Neutrophil (primary cell): Measurements from ENCODE around the gene FAM118A.
A peak's percentile ranks its signal among the peaks of the same experiment; 100 is the strongest.

Experiments
- H3K27ac ChIP-seq: fragments of 200-600 bp; sonication (generic); 2 replicates; pipeline ENCODE4 v1.5.1; 2016; ENCODE audit warnings: mild to moderate bottlenecking, moderate library complexity
- H3K27me3 ChIP-seq: fragments of 200-600 bp; sonication (generic); 2 replicates; pipeline ENCODE4 v1.6.0; 2016; ENCODE audit warnings: mild to moderate bottlenecking
- H3K36me3 ChIP-seq: fragments of 200-600 bp; sonication (generic); 2 replicates; pipeline ENCODE4 v1.5.1; 2017
- H3K4me1 ChIP-seq, 2 experiments: fragments of 200-600 bp in 1 of 2; sonication (generic) in 1 of 2; 1 replicate in 1 of 2; 2 replicates in 1 of 2; pipeline versions ENCODE4 v1.5.1 to v1.6.1; 2013 to 2016; ENCODE audit warnings: low read depth in 1 of 2, low read length in 1 of 2, mild to moderate bottlenecking in 1 of 2, moderate library complexity in 1 of 2; ENCODE audit not compliant: control insufficient read depth in 1 of 2, insufficient read depth in 1 of 2
- H3K4me3 ChIP-seq, 2 experiments: fragments of 200-600 bp in 1 of 2; sonication (generic) in 1 of 2; 1 replicate in 1 of 2; 2 replicates in 1 of 2; pipeline ENCODE4 v1.5.1; 2013 to 2016; ENCODE audit warnings: low read depth in 1 of 2, low read length in 1 of 2, mild to moderate bottlenecking in 1 of 2, moderate library complexity in 1 of 2
- H3K9me3 ChIP-seq: fragments of 200-600 bp; sonication (generic); 2 replicates; pipeline ENCODE4 v1.5.1; 2016
- TF ChIP-seq, protein P1 (sequence below): fragments of 200-600 bp; sonication (generic); IDR thresholded peaks from 2 replicates; pipeline ENCODE4 v1.5.1; 2016; ENCODE audit warnings: antibody characterized with exemption

FAM118A gene

DNA sequence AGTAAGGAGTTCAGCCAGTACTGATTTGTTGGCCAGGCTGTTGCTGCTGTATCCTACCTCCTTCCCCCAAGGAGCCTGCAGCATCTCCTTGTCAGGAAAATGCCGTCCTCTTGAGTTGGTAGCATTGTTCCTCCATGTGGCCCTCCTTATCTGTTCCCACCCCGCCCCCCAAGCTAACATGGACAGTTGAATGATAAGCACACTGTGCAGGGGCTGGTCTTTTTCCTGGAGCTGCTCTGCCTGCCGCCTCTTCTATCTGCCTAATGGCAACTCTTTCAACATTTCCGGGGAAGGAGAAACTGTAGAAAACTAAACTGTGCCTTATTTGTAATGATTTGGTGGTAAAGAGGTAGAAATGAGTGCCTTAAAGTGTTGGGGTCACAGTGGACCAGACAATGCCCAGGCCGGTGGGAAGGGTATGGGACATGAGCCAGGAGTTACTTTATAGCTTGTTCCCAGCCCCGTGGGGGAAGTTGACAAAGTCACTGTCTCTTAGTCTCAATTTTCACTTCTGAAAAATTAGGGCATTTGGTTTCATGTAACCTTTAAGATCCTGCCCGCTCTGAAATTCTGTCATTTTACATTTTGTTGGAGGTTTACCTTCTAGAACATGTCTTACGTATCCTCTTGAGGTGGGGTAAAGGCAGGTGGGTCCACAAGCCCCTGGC, 4.5 kb downstream of the FAM118A start:
- Histone ChIP-seq H3K4me3 (no peak overlapping the region), H3K36me3 (no peaks in the 10 kb centered on the region), H3K27me3 (no peaks in the 10 kb centered on the region), H3K27ac (peak overlapping the region; percentile 36), H3K9me3 (no peaks in the 10 kb centered on the region), H3K4me1 (peaks cover 34 to 57% of the 10 kb centered on the region in 2 experiments)
- TF ChIP-seq, protein P1, sequence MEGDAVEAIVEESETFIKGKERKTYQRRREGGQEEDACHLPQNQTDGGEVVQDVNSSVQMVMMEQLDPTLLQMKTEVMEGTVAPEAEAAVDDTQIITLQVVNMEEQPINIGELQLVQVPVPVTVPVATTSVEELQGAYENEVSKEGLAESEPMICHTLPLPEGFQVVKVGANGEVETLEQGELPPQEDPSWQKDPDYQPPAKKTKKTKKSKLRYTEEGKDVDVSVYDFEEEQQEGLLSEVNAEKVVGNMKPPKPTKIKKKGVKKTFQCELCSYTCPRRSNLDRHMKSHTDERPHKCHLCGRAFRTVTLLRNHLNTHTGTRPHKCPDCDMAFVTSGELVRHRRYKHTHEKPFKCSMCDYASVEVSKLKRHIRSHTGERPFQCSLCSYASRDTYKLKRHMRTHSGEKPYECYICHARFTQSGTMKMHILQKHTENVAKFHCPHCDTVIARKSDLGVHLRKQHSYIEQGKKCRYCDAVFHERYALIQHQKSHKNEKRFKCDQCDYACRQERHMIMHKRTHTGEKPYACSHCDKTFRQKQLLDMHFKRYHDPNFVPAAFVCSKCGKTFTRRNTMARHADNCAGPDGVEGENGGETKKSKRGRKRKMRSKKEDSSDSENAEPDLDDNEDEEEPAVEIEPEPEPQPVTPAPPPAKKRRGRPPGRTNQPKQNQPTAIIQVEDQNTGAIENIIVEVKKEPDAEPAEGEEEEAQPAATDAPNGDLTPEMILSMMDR: no peak

DNA sequence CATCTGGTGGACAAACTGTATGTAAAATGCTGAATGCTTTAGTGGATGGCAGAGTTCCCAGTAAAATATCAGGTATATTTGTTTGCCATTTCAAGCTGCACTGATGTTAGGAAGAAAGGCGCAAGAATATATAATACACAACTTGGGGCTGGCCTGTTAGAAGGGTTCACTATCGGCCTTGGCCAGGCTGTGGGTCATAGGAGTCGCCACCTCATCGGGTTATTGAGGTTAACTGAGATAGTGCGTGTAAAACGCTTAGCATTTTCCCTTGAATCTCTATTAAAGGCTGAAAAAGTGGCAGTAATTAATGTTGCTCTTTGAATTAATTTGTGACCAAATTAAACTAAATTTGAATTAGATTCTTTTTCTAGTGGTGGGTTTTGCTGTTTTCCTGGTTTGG, 5.1 kb downstream of the FAM118A start:
- Histone ChIP-seq H3K27ac (peak overlapping the region; percentile 36), H3K27me3 (no peaks in the 10 kb centered on the region), H3K9me3 (no peaks in the 10 kb centered on the region), H3K36me3 (no peaks in the 10 kb centered on the region), H3K4me1 (peaks cover 37 to 57% of the 10 kb centered on the region in 2 experiments), H3K4me3 (no peak overlapping the region)
- TF ChIP-seq, protein P1: no peak

DNA sequence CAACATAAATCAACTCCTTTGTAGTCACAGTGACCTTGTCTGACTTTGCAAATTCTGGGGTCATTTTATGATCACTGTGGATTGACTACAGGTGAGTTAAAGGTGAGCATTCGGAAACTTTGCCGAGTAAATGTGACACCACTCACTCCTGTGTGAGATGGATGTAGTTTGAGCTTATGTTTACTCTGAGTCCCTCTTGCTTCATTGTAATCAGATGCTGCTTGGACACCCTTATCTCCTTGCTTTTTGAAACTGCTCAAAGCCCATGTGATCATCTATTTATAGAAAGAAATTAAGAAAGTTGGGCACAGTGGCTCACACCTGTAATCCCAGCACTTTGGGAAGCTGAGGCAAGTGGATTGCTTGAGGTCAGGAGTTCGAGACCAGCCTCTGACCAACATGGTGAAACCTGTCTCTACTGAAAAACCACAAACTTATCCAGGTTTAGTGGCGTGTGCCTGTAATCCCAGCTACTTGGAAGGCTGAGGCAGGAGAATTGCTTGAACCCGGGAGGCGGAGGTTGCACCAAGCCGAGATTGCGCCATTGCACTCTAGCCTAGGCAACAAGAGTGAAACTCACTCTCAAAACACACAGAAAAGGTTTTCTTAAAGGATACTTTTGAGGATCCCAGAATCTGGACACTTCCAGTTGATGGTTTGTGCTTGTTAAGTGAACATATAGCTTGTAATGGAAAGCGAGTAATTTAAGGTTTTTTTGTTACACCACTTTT, 7.2 kb downstream of the FAM118A start:
- Histone ChIP-seq H3K9me3 (no peaks in the 10 kb centered on the region), H3K27me3 (no peaks in the 10 kb centered on the region), H3K36me3 (no peaks in the 10 kb centered on the region), H3K27ac (peak overlapping the region; percentile 86), H3K4me1 (peaks cover 29 to 44% of the 10 kb centered on the region in 2 experiments), H3K4me3 (no peak overlapping the region)
- TF ChIP-seq, protein P1: no peak

DNA sequence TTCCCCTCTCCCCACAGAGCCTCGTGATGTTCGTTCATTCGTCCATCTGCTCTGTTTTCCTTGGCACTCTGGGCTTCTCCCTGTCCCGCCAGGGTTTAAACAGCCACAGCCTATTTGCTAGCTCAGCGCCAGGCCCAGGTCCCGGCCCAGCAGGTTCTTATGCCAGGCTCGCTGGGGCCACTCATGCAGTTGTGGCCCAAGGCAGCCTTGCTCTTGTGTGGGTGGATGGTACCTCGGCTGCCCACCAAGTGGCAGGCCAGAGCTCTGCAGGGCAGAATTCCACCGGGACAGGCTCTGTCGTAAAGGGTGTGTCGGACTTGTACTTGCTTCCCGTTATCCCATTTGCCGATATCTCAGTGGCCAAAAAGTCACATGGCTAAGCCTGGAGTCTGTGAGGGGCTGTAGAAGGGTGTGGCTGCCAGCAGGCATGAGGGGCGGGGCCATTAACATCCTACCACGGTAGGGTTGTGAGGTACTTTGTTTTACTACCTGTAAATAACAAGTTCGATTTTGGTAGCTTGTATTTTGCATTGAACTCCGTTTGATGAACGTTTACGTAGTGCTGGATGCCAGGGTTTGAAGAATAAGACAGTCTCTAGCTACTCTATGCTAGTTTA, 7.9 kb downstream of the FAM118A start:
- Histone ChIP-seq H3K9me3 (no peaks in the 10 kb centered on the region), H3K27me3 (no peaks in the 10 kb centered on the region), H3K36me3 (peaks cover 4% of the 10 kb centered on the region), H3K4me1 (peaks cover 29 to 44% of the 10 kb centered on the region in 2 experiments), H3K27ac (peak overlapping the region; percentile 86), H3K4me3 (no peak overlapping the region)
- TF ChIP-seq, protein P1: no peak

DNA sequence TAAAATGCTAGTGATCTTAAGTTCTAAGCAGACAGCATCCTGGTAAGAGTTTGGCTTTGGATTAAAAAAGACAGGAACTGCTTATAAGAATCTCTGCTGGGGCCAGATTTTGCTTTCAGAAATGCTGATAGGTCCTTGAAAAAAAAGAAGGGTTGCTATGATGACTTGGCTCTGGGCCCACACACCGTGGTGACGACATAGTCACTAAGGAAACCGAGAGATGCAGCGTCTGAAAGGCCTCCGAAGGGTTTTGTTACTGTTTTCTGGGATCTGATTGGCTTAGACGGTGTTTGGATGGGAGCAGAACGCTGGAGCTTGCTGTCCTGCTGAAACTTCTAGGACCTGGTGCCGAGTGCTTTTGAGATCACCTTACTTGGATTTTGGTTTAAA, 8.4 kb downstream of the FAM118A start:
- TF ChIP-seq, protein P1: no peak
- Histone ChIP-seq H3K27me3 (no peaks in the 10 kb centered on the region), H3K36me3 (peaks cover 9% of the 10 kb centered on the region), H3K27ac (peak overlapping the region; percentile 86), H3K4me3 (peak overlapping the region; percentile 7 to 41), H3K4me1 (peaks cover 29 to 44% of the 10 kb centered on the region in 2 experiments), H3K9me3 (no peaks in the 10 kb centered on the region)
